ENCODE results near the gene NKX6-1. TPM values are rescaled to one million over a fixed set of nuclear protein-coding genes. Genes with fewer than 3 reads are reported as not detected.

Gene NKX6-1
- polyA plus RNA-seq, 3 donors, result not detected

GRCh38 chr4:84443523-84443922, 55.6 kb downstream of the NKX6-1 start:
- H4K20me1 ChIP-seq (ENCODE audit: insufficient read depth, low read length), result no peaks in the 10 kb centered on the region
- no peak overlapping the region for H3K27ac ChIP-seq (ENCODE audit: low read depth in 1 of 2, low read length in 2 of 2)
- Mint-ChIP-seq H3K4me1 (no peaks in the 10 kb centered on the region), H3K4me3 (no peak overlapping the region), H3K27me3 (ENCODE audit: low read depth in 3 of 3) (peaks cover 1 to 5% (median 4%) of the 10 kb centered on the region in 3 donors), H3K36me3 (no peaks in the 10 kb centered on the region), H3K9me3 (no peaks in the 10 kb centered on the region), H3K27ac (no peak overlapping the region)
- no peak overlapping the region for H3K9ac ChIP-seq (ENCODE audit: insufficient read depth, low read length, poor library complexity, severe bottlenecking)
- WGBS (ENCODE audit: insufficient coverage), result 100% methylated on average over 3 of the region's 5 CpGs
- H3K4me3 ChIP-seq (replicated peaks in 1 of 3; ENCODE audit: low read depth in 2 of 3, low read length in 3 of 3), result no peak overlapping the region
- no peak overlapping the region for H3K4me2 ChIP-seq (replicated peaks; ENCODE audit: extremely low read depth, low read length, poor library complexity, severe bottlenecking)
- H3K79me2 ChIP-seq (ENCODE audit: insufficient read depth, low read length), result no peaks in the 10 kb centered on the region
- DNase-seq, result no peak
- intact Hi-C loops (cut with micrococcal nuclease), result no loop called here
- H3K27me3 ChIP-seq (ENCODE audit: control insufficient read depth in 2 of 2, insufficient read depth in 2 of 2, low read length in 2 of 2), result peaks cover 0 to 2% of the 10 kb centered on the region in 2 donors
- no peaks in the 10 kb centered on the region for H3K9me3 ChIP-seq (replicated peaks in 1 of 2; ENCODE audit: control insufficient read depth in 1 of 2, insufficient read depth in 1 of 2, low read length in 2 of 2)
- H2AFZ ChIP-seq (ENCODE audit: insufficient read depth, low read depth, low read length, poor library complexity, severe bottlenecking), result no peak overlapping the region
- H3K36me3 ChIP-seq (replicated peaks in 1 of 2; ENCODE audit: control insufficient read depth in 1 of 2, insufficient read depth in 2 of 2, low read length in 2 of 2), result no peaks in the 10 kb centered on the region
- TF ChIP-seq CTCF (IDR thresholded peaks at IDR 0.05), result no peak
- no peaks in the 10 kb centered on the region for H3K4me1 ChIP-seq (ENCODE audit: control insufficient read depth in 1 of 2, insufficient read depth in 2 of 2, low read length in 2 of 2)

GRCh38 chr4:84442778-84443177, 56.3 kb downstream of the NKX6-1 start:
- H3K4me1 ChIP-seq (ENCODE audit: control insufficient read depth in 1 of 2, insufficient read depth in 2 of 2, low read length in 2 of 2), result no peaks in the 10 kb centered on the region
- H3K9ac ChIP-seq (ENCODE audit: insufficient read depth, low read length, poor library complexity, severe bottlenecking), result no peak overlapping the region
- H4K20me1 ChIP-seq (ENCODE audit: insufficient read depth, low read length), result no peaks in the 10 kb centered on the region
- Mint-ChIP-seq H3K36me3 (no peaks in the 10 kb centered on the region), H3K4me3 (no peak overlapping the region), H3K4me1 (no peaks in the 10 kb centered on the region), H3K27ac (no peak overlapping the region), H3K27me3 (ENCODE audit: low read depth in 3 of 3) (peaks cover 1 to 7% (median 4%) of the 10 kb centered on the region in 3 donors), H3K9me3 (no peaks in the 10 kb centered on the region)
- H2AFZ ChIP-seq (ENCODE audit: insufficient read depth, low read depth, low read length, poor library complexity, severe bottlenecking), result no peak overlapping the region
- no peaks in the 10 kb centered on the region for H3K36me3 ChIP-seq (replicated peaks in 1 of 2; ENCODE audit: control insufficient read depth in 1 of 2, insufficient read depth in 2 of 2, low read length in 2 of 2)
- TF ChIP-seq CTCF (IDR thresholded peaks at IDR 0.05), result no peak
- H3K9me3 ChIP-seq (replicated peaks in 1 of 2; ENCODE audit: control insufficient read depth in 1 of 2, insufficient read depth in 1 of 2, low read length in 2 of 2), result no peaks in the 10 kb centered on the region
- no peak overlapping the region for H3K27ac ChIP-seq (ENCODE audit: low read depth in 1 of 2, low read length in 2 of 2)
- H3K27me3 ChIP-seq (ENCODE audit: control insufficient read depth in 2 of 2, insufficient read depth in 2 of 2, low read length in 2 of 2), result peaks cover 0 to 2% of the 10 kb centered on the region in 2 donors
- no peak overlapping the region for H3K4me3 ChIP-seq (replicated peaks in 1 of 3; ENCODE audit: low read depth in 2 of 3, low read length in 3 of 3)
- no peak for DNase-seq
- intact Hi-C loops (cut with micrococcal nuclease), result no loop called here
- no peaks in the 10 kb centered on the region for H3K79me2 ChIP-seq (ENCODE audit: insufficient read depth, low read length)
- WGBS (ENCODE audit: insufficient coverage), result no CpG with 5 or more reads among the region's 2 CpGs
- H3K4me2 ChIP-seq (replicated peaks; ENCODE audit: extremely low read depth, low read length, poor library complexity, severe bottlenecking), result no peak overlapping the region

Small RNA genes lying within 50 kb of the gene (small RNA-seq; reads per million reads assigned to genes)
- not detected for gene RPL3P13 (ENCODE audit: insufficient read length, low read depth)

Other genes starting within 250 kb of the NKX6-1 start
- under 1 TPM; 0.12 to 0.15 (median 0.13) TPM for gene CDS1, start 83.8 kb upstream of the NKX6-1 start, polyA plus RNA-seq